ENCODE measurements around the gene SETD2.

- TF ChIP-seq POLR2A (IDR thresholded peaks at IDR 0.05; ENCODE audit: low read length) (no peak), GATA1 (IDR thresholded peaks at IDR 0.05; ENCODE audit: low read depth, low read length) (no peak)
Observed at GRCh38 chr3:47193871-47194859, 30.3 kb upstream of the SETD2 start.
